DOHH2 (cell line): ENCODE results near the gene GP9.

Experiments used
- CTCF ChIP-seq: fragments of 200-600 bp; sonication (generic); IDR thresholded peaks from one replicate; pipeline ENCODE4 v1.5.1; 2014; ENCODE audit warnings: antibody characterized with exemption, mild to moderate bottlenecking, low read depth, low read length; ENCODE audit not compliant: poor library complexity, severe bottlenecking
- EZH2phosphoT487 ChIP-seq: fragments of 200-600 bp; sonication (generic); IDR thresholded peaks from 2 replicates; pipeline ENCODE4 v1.6.1; 2017; ENCODE audit warnings: borderline replicate concordance, mild to moderate bottlenecking, antibody characterized with exemption, low read length, moderate library complexity, mixed read lengths

GRCh38 chr3:129063841-129064482 is 3.4 kb downstream of the GP9 start:
- TF ChIP-seq CTCF (no peak), EZH2phosphoT487 (no peak)
